Parathyroid adenoma (tissue), 2 donors: ENCODE measurements around the gene ANO6.
"Not testable (repeated sequence)": the region's sequence is repeated elsewhere in the genome, so short reads cannot be mapped to it uniquely, and the experiment has no call there.

Experiments used
- H2AFZ ChIP-seq: fragments of 300-600 bp; sonication (generic); one replicate; pipeline ENCODE4 v1.7.0; 2017; ENCODE audit warnings: antibody characterized with exemption, mild to moderate bottlenecking
- H3K27ac ChIP-seq: fragments of 300-600 bp; sonication (generic); one replicate; pipeline ENCODE4 v1.7.0; 2017
- H3K27me3 ChIP-seq: fragments of 300-600 bp; sonication (generic); one replicate; pipeline ENCODE4 v1.7.0; 2017; ENCODE audit warnings: low read length; ENCODE audit not compliant: control insufficient read depth, insufficient read depth
- H3K36me3 ChIP-seq: fragments of 300-600 bp; sonication (generic); one replicate; pipeline ENCODE4 v1.7.0; 2017; ENCODE audit warnings: low read length; ENCODE audit not compliant: control insufficient read depth, insufficient read depth
- H3K4me1 ChIP-seq: fragments of 300-600 bp; sonication (generic); one replicate; pipeline ENCODE4 v1.7.0; 2017; ENCODE audit warnings: control low read depth
- H3K4me2 ChIP-seq: fragments of 300-600 bp; sonication (generic); one replicate; pipeline ENCODE4 v1.7.0; 2017; ENCODE audit warnings: low read length
- H3K4me3 ChIP-seq: fragments of 300-600 bp; sonication (generic); one replicate; pipeline ENCODE4 v1.7.0; 2017; ENCODE audit warnings: low read depth, low read length
- H3K79me2 ChIP-seq: fragments of 300-600 bp; sonication (generic); one replicate; pipeline ENCODE4 v1.7.0; 2017; ENCODE audit warnings: control low read depth
- H3K9ac ChIP-seq: fragments of 300-600 bp; sonication (generic); one replicate; pipeline ENCODE4 v1.7.0; 2017; ENCODE audit warnings: mild to moderate bottlenecking
- H3K9me3 ChIP-seq: fragments of 300-600 bp; sonication (generic); one replicate; pipeline ENCODE4 v1.7.0; 2017; ENCODE audit warnings: low read length; ENCODE audit not compliant: control insufficient read depth
- CTCF ChIP-seq: fragments of 300-600 bp; sonication (generic); IDR thresholded peaks from one replicate; pipeline ENCODE4 v1.7.0; 2017; ENCODE audit warnings: antibody characterized with exemption, mild to moderate bottlenecking
- donor health status: primary hyperparathyroidism.

ANO6 gene

GRCh38 chr12:45215419-45216229, at the start of gene ANO6:
ANO6 (plus strand) TSS chr12:45216095; CDS start chr12:45216322, 227 bp downstream.
- Histone ChIP-seq H2AFZ (peak within 1 kb of the TSS; percentile 90), H3K79me2 (peaks cover 27% of the 10 kb centered on the region), H3K4me3 (peak within 1 kb of the TSS; percentile 74), H3K36me3 (no peaks in the 10 kb centered on the region), H3K27me3 (no peaks in the 10 kb centered on the region), H3K9ac (peak within 1 kb of the TSS; percentile 73), H3K9me3 (no peaks in the 10 kb centered on the region), H3K4me2 (peak within 1 kb of the TSS; percentile 71), H3K4me1 (peaks cover 17% of the 10 kb centered on the region), H3K27ac (peak within 1 kb of the TSS; percentile 92)
- TF ChIP-seq CTCF, result no peak

DNA sequence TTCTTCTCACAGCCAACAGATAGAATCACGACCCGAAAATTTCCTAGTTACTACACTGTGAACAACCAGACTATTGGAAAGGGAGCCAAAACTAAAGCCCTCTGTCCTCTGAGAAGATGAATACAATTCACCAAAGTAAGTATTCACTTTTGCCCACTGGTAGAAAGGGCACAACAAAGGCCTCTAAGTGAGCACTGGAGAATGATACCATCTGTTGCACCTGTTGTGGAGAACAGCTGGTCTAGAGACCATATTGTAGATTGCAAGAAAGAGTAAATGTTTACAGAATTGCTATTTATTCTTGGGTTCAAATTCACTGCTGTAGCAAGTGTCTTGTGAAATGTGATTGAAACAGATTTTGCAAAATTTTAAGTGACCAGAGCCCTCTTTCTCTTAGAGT, 46.9 kb upstream of the ANO6 start:
- Histone ChIP-seq H3K79me2 (no peaks in the 10 kb centered on the region), H3K27ac (no peak overlapping the region)
- no peak for TF ChIP-seq CTCF

GRCh38 chr12:45170456-45171042, 45.3 kb upstream of the ANO6 start:
- Histone ChIP-seq H3K27me3 (no peaks in the 10 kb centered on the region), H3K79me2 (no peaks in the 10 kb centered on the region), H2AFZ (no peak overlapping the region), H3K9ac (no peak overlapping the region), H3K9me3 (no peaks in the 10 kb centered on the region), H3K4me3 (no peak overlapping the region), H3K4me2 (no peak overlapping the region), H3K4me1 (no peaks in the 10 kb centered on the region), H3K36me3 (no peaks in the 10 kb centered on the region), H3K27ac (no peak overlapping the region)
- TF ChIP-seq CTCF, result peak; percentile 92

More for the DNA sequence above, 46.9 kb upstream of the ANO6 start:
- Histone ChIP-seq H3K4me3 (no peak overlapping the region), H3K9ac (no peak overlapping the region), H3K4me1 (no peaks in the 10 kb centered on the region), H2AFZ (no peak overlapping the region), H3K36me3 (no peaks in the 10 kb centered on the region), H3K27me3 (no peaks in the 10 kb centered on the region), H3K4me2 (no peak overlapping the region), H3K9me3 (no peaks in the 10 kb centered on the region)

DNA sequence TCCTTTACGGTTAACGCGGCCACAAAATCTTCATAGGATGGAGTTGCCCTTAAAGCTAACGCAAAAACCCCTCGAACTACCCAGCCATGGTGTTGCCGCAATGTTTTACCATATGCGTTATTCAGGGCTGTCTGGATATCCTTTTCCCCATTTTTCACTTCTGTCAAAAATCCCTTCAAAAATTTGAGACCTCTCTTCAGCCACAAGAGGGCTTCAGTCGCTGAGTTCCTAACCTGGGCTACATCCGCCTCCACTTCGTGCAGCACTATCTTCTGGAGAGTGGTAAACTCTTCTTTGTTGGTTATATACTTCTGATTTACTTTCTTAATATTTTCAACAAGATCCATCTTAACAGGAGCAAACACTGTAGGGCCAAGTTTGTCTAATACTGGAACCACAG, 42.6 kb upstream of the ANO6 start:
- not testable (repeated sequence) for H2AFZ ChIP-seq, H3K4me3 ChIP-seq, H3K27me3 ChIP-seq, H3K4me2 ChIP-seq, H3K4me1 ChIP-seq, H3K79me2 ChIP-seq, H3K9me3 ChIP-seq, H3K27ac ChIP-seq, H3K9ac ChIP-seq, H3K36me3 ChIP-seq
- peak; percentile 43 for TF ChIP-seq CTCF
